Skeletal muscle satellite cell (primary cell): ENCODE data around the gene APP.

Experiments
- H3K27me3 ChIP-seq: 2 replicates; pipeline ENCODE4 v1.7.0; 2013; ENCODE audit warnings: low read length; ENCODE audit not compliant: control insufficient read depth, insufficient read depth
- H3K36me3 ChIP-seq: 2 replicates; pipeline ENCODE4 v1.7.0; 2013; ENCODE audit warnings: mild to moderate bottlenecking, control low read depth, low read length; ENCODE audit not compliant: insufficient read depth
- H3K4me1 ChIP-seq: 2 replicates; pipeline ENCODE4 v1.7.0; 2013; ENCODE audit warnings: low read length; ENCODE audit not compliant: control insufficient read depth, insufficient read depth
- H3K4me2 ChIP-seq: 2 replicates; pipeline ENCODE4 v1.7.0; 2013; ENCODE audit warnings: mild to moderate bottlenecking, low read length
- H3K4me3 ChIP-seq: 2 replicates; pipeline ENCODE4 v1.7.0; 2013; ENCODE audit warnings: low read length
- H3K9ac ChIP-seq: 2 replicates; pipeline ENCODE4 v1.7.0; 2013; ENCODE audit warnings: mild to moderate bottlenecking, low read depth, low read length, moderate library complexity
- H3K9me3 ChIP-seq: replicated peaks from 2 replicates; pipeline ENCODE4 v1.7.0; 2013; ENCODE audit warnings: mild to moderate bottlenecking, control low read depth, low read length

Gene APP

DNA sequence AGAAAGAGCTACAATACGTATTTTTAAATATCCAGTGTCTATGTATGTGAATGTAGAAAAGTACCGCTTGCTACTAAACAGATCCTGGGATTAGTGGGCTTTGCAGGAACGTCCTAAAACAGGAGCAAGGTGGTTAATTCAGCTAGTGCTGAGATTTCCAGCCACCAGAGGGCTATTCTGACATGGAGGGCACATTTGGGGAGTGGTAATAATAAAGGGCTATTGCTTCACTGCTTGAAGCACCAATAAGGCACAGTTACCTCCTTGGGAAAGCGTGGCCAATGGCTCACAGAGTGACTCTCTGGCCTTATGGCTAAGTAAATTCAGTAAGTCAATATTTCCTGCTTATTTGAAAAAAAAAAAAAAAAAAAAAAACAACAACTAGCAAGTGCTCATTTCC, 283.4 kb downstream of the APP start:
- Histone ChIP-seq H3K4me1 (no peaks in the 10 kb centered on the region), H3K9me3 (no peaks in the 10 kb centered on the region), H3K9ac (no peak overlapping the region), H3K4me2 (no peak overlapping the region), H3K36me3 (peaks cover 33% of the 10 kb centered on the region), H3K4me3 (no peak overlapping the region), H3K27me3 (no peaks in the 10 kb centered on the region)

GRCh38 chr21:25885880-25886279, 284.7 kb downstream of the APP start:
- Histone ChIP-seq H3K9ac (no peak overlapping the region), H3K36me3 (peaks cover 32% of the 10 kb centered on the region), H3K4me1 (no peaks in the 10 kb centered on the region)

DNA sequence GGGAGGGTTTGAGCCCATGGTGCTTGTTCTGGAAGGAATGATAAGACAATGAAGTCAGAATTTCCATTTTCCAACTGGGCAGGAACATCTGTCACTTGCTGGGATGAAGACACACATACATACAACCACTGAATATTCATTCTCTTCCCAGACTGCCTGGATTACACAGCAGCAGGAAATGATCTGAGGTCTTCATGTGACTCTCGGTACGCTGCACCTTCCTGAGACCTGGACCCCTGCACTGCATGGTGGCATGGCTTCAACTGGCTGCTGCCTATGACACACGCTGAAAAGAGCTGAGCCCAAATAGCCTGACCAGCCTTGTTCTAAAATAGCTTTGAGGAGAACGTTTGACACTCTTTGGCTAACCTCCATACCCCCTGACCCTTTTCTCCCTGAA, 285.2 kb downstream of the APP start:
- H3K4me3 ChIP-seq, result no peak overlapping the region
- H3K9ac ChIP-seq, result no peak overlapping the region

More at GRCh38 chr21:25885880-25886279, 284.7 kb downstream of the APP start:
- no peaks in the 10 kb centered on the region for H3K27me3 ChIP-seq
- H3K9me3 ChIP-seq, result no peaks in the 10 kb centered on the region
- H3K4me2 ChIP-seq, result no peak overlapping the region
- H3K4me3 ChIP-seq, result no peak overlapping the region

GRCh38 chr21:25884311-25884710, 286.3 kb downstream of the APP start:
- Histone ChIP-seq H3K4me3 (no peak overlapping the region), H3K36me3 (peaks cover 35% of the 10 kb centered on the region), H3K27me3 (no peaks in the 10 kb centered on the region)

More for the DNA sequence above, 285.2 kb downstream of the APP start:
- H3K9me3 ChIP-seq, result no peaks in the 10 kb centered on the region
- H3K4me1 ChIP-seq, result no peaks in the 10 kb centered on the region
- H3K27me3 ChIP-seq, result no peaks in the 10 kb centered on the region
- peaks cover 32% of the 10 kb centered on the region for H3K36me3 ChIP-seq
- no peak overlapping the region for H3K4me2 ChIP-seq

GRCh38 chr21:25881524-25882376, 288.8 kb downstream of the APP start:
- no peaks in the 10 kb centered on the region for H3K27me3 ChIP-seq
- H3K9me3 ChIP-seq, result no peaks in the 10 kb centered on the region
- no peak overlapping the region for H3K4me2 ChIP-seq
- no peaks in the 10 kb centered on the region for H3K4me1 ChIP-seq
- peaks cover 15% of the 10 kb centered on the region for H3K36me3 ChIP-seq
- no peak overlapping the region for H3K4me3 ChIP-seq
- no peak overlapping the region for H3K9ac ChIP-seq

More at GRCh38 chr21:25884311-25884710, 286.3 kb downstream of the APP start:
- Histone ChIP-seq H3K4me1 (no peaks in the 10 kb centered on the region), H3K9me3 (no peaks in the 10 kb centered on the region), H3K9ac (no peak overlapping the region), H3K4me2 (no peak overlapping the region)

GRCh38 chr21:25879203-25879602, 291.4 kb downstream of the APP start:
- Histone ChIP-seq H3K27me3 (no peaks in the 10 kb centered on the region), H3K9me3 (no peaks in the 10 kb centered on the region), H3K36me3 (peaks cover 12% of the 10 kb centered on the region), H3K4me2 (no peak overlapping the region), H3K9ac (no peak overlapping the region), H3K4me1 (no peaks in the 10 kb centered on the region), H3K4me3 (no peak overlapping the region)

DNA sequence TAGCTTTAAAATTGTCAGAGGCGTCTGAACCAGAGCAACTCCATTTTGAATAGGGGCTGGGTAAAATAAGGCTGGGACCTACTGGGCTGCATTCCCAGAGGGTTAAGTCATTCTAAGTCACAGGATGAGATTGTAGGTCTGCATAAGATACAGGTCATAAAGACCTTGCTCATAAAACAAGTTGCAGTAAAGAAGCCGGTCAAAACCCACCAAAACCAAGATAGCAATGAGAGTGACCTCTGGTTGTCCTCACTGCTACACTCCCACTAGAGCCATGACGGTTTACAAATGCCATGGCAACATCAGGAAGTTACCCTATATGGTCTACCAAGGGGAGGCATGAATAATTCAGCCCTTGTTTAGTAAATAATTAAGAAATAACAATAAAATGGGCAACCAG, 292.2 kb downstream of the APP start:
- Histone ChIP-seq H3K4me2 (no peak overlapping the region), H3K4me1 (no peaks in the 10 kb centered on the region), H3K4me3 (no peak overlapping the region), H3K36me3 (peaks cover 12% of the 10 kb centered on the region), H3K9ac (no peak overlapping the region), H3K27me3 (no peaks in the 10 kb centered on the region), H3K9me3 (no peaks in the 10 kb centered on the region)

- Histone ChIP-seq H3K9ac (no peak overlapping the region), H3K4me2 (no peak overlapping the region), H3K36me3 (peaks cover 6% of the 10 kb centered on the region), H3K4me1 (no peaks in the 10 kb centered on the region), H3K9me3 (no peaks in the 10 kb centered on the region), H3K4me3 (no peak overlapping the region), H3K27me3 (no peaks in the 10 kb centered on the region)
Observed at GRCh38 chr21:25872271-25872670, 298.3 kb downstream of the APP start.

- H3K4me2 ChIP-seq, result no peak overlapping the region
- peaks cover 6% of the 10 kb centered on the region for H3K36me3 ChIP-seq
- no peaks in the 10 kb centered on the region for H3K9me3 ChIP-seq
- no peaks in the 10 kb centered on the region for H3K4me1 ChIP-seq
- H3K27me3 ChIP-seq, result no peaks in the 10 kb centered on the region
- H3K4me3 ChIP-seq, result no peak overlapping the region
- H3K9ac ChIP-seq, result no peak overlapping the region
Observed at GRCh38 chr21:25871566-25871965, 299.0 kb downstream of the APP start.

GRCh38 chr21:25870084-25870483, 300.5 kb downstream of the APP start:
- H3K4me3 ChIP-seq, result no peak overlapping the region
- H3K9me3 ChIP-seq, result no peaks in the 10 kb centered on the region
- no peak overlapping the region for H3K9ac ChIP-seq
- H3K27me3 ChIP-seq, result no peaks in the 10 kb centered on the region
- H3K4me2 ChIP-seq, result no peak overlapping the region
- H3K36me3 ChIP-seq, result peaks cover 6% of the 10 kb centered on the region
- H3K4me1 ChIP-seq, result no peaks in the 10 kb centered on the region

- Histone ChIP-seq H3K4me1 (no peaks in the 10 kb centered on the region), H3K36me3 (peaks cover 5% of the 10 kb centered on the region), H3K9ac (no peak overlapping the region), H3K27me3 (no peaks in the 10 kb centered on the region), H3K9me3 (no peaks in the 10 kb centered on the region), H3K4me2 (no peak overlapping the region), H3K4me3 (no peak overlapping the region)
Observed at GRCh38 chr21:25867061-25867460, 303.5 kb downstream of the APP start.

GRCh38 chr21:25863747-25864146, 306.8 kb downstream of the APP start:
- H3K9me3 ChIP-seq, result no peaks in the 10 kb centered on the region
- H3K27me3 ChIP-seq, result no peaks in the 10 kb centered on the region
- no peak overlapping the region for H3K4me3 ChIP-seq
- H3K4me1 ChIP-seq, result no peaks in the 10 kb centered on the region
- H3K36me3 ChIP-seq, result no peaks in the 10 kb centered on the region
- H3K9ac ChIP-seq, result no peak overlapping the region
- no peak overlapping the region for H3K4me2 ChIP-seq
